Ascending aorta (tissue), 2 donors: ENCODE measurements around the gene NCBP3. TPM values are rescaled to one million over a fixed set of nuclear protein-coding genes. Genes with fewer than 3 reads are reported as not detected.

Experiments
- DNase-seq, 2 donors: peaks; one replicate each; pipeline ENCODE4 v3.0.0-alpha.2; 2019; ENCODE audit warnings: low spot score in 2 of 2
- H3K27ac ChIP-seq, 2 donors: fragments of 200-600 bp; sonication (generic); one replicate each; pipeline ENCODE4 v1.5.1; 2016 to 2017; ENCODE audit warnings: mild to moderate bottlenecking in 1 of 2
- H3K27me3 ChIP-seq: fragments of 200-600 bp; sonication (generic); one replicate; pipeline ENCODE4 v1.5.1; 2017
- H3K36me3 ChIP-seq, 2 donors: fragments of 200-600 bp; sonication (generic); one replicate each; pipeline ENCODE4 v1.5.1; 2016
- H3K4me1 ChIP-seq, 2 donors: fragments of 200-600 bp; sonication (generic); one replicate each; pipeline ENCODE4 v1.5.1; 2016 to 2017; ENCODE audit warnings: mild to moderate bottlenecking in 1 of 2
- H3K4me3 ChIP-seq, 2 donors: fragments of 200-600 bp; sonication (generic); one replicate each; pipeline ENCODE4 v1.5.1; 2016 to 2017; ENCODE audit warnings: mild to moderate bottlenecking in 1 of 2
- H3K9me3 ChIP-seq, 2 donors: fragments of 200-600 bp; sonication (generic); one replicate each; pipeline ENCODE4 v1.5.1; 2016
- CTCF ChIP-seq, 3 experiments: fragments of 200-600 bp in 2 of 3; fragments of 450-650 bp in 1 of 3; sonication (generic) in 2 of 3; IDR thresholded peaks; one replicate each; pipeline ENCODE4 v1.5.1; 2016 to 2019; ENCODE audit warnings: antibody characterized with exemption in 3 of 3, mild to moderate bottlenecking in 1 of 3, moderate library complexity in 1 of 3
- intact Hi-C: fragments of 100-400 bp; cut with DNase I; formaldehyde crosslinking; loops from one replicate; pipeline ENCODE4 v1.15.1; 2023
- total RNA-seq: library from RNA; depleted of rRNA; stranded (reverse); fragments of >200 nt; gene quantifications from one replicate; pipeline ENCODE4 v1.1.0, GENCODE V29; 2016

Gene NCBP3
- total RNA-seq, 1 donor from 2014 or later, result 3.9 TPM

GRCh38 chr17:3809135-3809534 lies 36.9 kb downstream of the NCBP3 start:
- DNase-seq, result no peak
- H3K27ac ChIP-seq, result no peak overlapping the region
- H3K36me3 ChIP-seq, result peaks cover 47 to 70% of the 10 kb centered on the region in 2 donors
- H3K9me3 ChIP-seq, result no peaks in the 10 kb centered on the region
- TF ChIP-seq CTCF (IDR thresholded peaks at IDR 0.05), result no peak
- no peak overlapping the region for H3K4me3 ChIP-seq
- no peaks in the 10 kb centered on the region for H3K27me3 ChIP-seq
- H3K4me1 ChIP-seq, result no peaks in the 10 kb centered on the region
- intact Hi-C loops, result no loop called here

- intact Hi-C loops, result no loop called here
- peaks cover 46 to 66% of the 10 kb centered on the region in 2 donors for H3K36me3 ChIP-seq
- H3K27ac ChIP-seq, result no peak overlapping the region
- no peak overlapping the region for H3K4me3 ChIP-seq
- H3K9me3 ChIP-seq, result no peaks in the 10 kb centered on the region
- H3K4me1 ChIP-seq, result no peaks in the 10 kb centered on the region
- no peaks in the 10 kb centered on the region for H3K27me3 ChIP-seq
- TF ChIP-seq CTCF (IDR thresholded peaks at IDR 0.05), result no peak
- DNase-seq, result no peak
These were observed 37.3 kb downstream of the NCBP3 start for GRCh38 chr17:3808701-3809100.

- Histone ChIP-seq H3K4me1 (no peaks in the 10 kb centered on the region), H3K4me3 (no peak overlapping the region), H3K27me3 (no peaks in the 10 kb centered on the region), H3K36me3 (peaks cover 19 to 36% of the 10 kb centered on the region in 2 donors), H3K9me3 (no peaks in the 10 kb centered on the region), H3K27ac (no peak overlapping the region)
- TF ChIP-seq CTCF (IDR thresholded peaks at IDR 0.05), result no peak
- intact Hi-C loops, result no loop called here
- DNase-seq, result no peak
These were observed 40.5 kb downstream of the NCBP3 start for GRCh38 chr17:3805581-3805980.

GRCh38 chr17:3804503-3804931 lies 41.5 kb downstream of the NCBP3 start:
- Histone ChIP-seq H3K9me3 (no peaks in the 10 kb centered on the region), H3K4me1 (no peaks in the 10 kb centered on the region), H3K27me3 (no peaks in the 10 kb centered on the region), H3K36me3 (peaks cover 13 to 26% of the 10 kb centered on the region in 2 donors), H3K27ac (no peak overlapping the region), H3K4me3 (no peak overlapping the region)
- no peak for DNase-seq
- intact Hi-C loops, result no loop called here
- no peak for TF ChIP-seq CTCF (IDR thresholded peaks at IDR 0.05)

- no peak overlapping the region for H3K4me3 ChIP-seq
- DNase-seq, result no peak
- H3K27me3 ChIP-seq, result no peaks in the 10 kb centered on the region
- TF ChIP-seq CTCF (IDR thresholded peaks at IDR 0.05), result no peak
- no peak overlapping the region for H3K27ac ChIP-seq
- no peaks in the 10 kb centered on the region for H3K4me1 ChIP-seq
- H3K36me3 ChIP-seq, result peaks cover 6 to 13% of the 10 kb centered on the region in 2 donors
- intact Hi-C loops, result no loop called here
- no peaks in the 10 kb centered on the region for H3K9me3 ChIP-seq
These were observed 42.8 kb downstream of the NCBP3 start for GRCh38 chr17:3803308-3803640.
